Subcutaneous adipose tissue (tissue), 4 donors: ENCODE measurements around the gene TBCD. TPM values are rescaled to one million over a fixed set of nuclear protein-coding genes. Genes with fewer than 3 reads are reported as not detected.

Source experiments
- total RNA-seq, 4 donors: library from RNA; depleted of rRNA; stranded (reverse); fragments of >200 nt; gene quantifications; one replicate each; pipeline ENCODE4 v1.1.0, GENCODE V29; 2016
- TF ChIP-seq, protein P1 (sequence below): fragments of 450-650 bp; IDR thresholded peaks from one replicate; pipeline ENCODE4 v1.5.1; 2016; ENCODE audit warnings: low read depth, mild to moderate bottlenecking, control low read depth, antibody characterized with exemption, moderate library complexity

Gene TBCD
- total RNA-seq, 4 donors from 2014 or later = 36.5 to 103 (median 54.7) TPM

GRCh38 chr17:82931699-82932517 lies 180.0 kb downstream of the TBCD start:
- TF ChIP-seq, protein P1, sequence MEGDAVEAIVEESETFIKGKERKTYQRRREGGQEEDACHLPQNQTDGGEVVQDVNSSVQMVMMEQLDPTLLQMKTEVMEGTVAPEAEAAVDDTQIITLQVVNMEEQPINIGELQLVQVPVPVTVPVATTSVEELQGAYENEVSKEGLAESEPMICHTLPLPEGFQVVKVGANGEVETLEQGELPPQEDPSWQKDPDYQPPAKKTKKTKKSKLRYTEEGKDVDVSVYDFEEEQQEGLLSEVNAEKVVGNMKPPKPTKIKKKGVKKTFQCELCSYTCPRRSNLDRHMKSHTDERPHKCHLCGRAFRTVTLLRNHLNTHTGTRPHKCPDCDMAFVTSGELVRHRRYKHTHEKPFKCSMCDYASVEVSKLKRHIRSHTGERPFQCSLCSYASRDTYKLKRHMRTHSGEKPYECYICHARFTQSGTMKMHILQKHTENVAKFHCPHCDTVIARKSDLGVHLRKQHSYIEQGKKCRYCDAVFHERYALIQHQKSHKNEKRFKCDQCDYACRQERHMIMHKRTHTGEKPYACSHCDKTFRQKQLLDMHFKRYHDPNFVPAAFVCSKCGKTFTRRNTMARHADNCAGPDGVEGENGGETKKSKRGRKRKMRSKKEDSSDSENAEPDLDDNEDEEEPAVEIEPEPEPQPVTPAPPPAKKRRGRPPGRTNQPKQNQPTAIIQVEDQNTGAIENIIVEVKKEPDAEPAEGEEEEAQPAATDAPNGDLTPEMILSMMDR = no peak

- TF ChIP-seq, protein P1 = no peak
These were observed 180.8 kb downstream of the TBCD start for GRCh38 chr17:82932518-82933310.

GRCh38 chr17:82933911-82934310 lies 182.0 kb downstream of the TBCD start:
- TF ChIP-seq, protein P1 = no peak

- TF ChIP-seq, protein P1 = no peak
These were observed 184.3 kb downstream of the TBCD start for GRCh38 chr17:82935966-82936767.

- TF ChIP-seq, protein P1 = no peak
These were observed 184.9 kb downstream of the TBCD start for GRCh38 chr17:82936768-82937171.

GRCh38 chr17:82937411-82938371 lies 185.8 kb downstream of the TBCD start:
- TF ChIP-seq, protein P1 = no peak
